Ovary (tissue), 9 donors: Measurements from ENCODE around the gene POLR3E. TPM values are rescaled to one million over a fixed set of nuclear protein-coding genes. Genes with fewer than 3 reads are reported as not detected.

Source experiments
- DNase-seq, 5 donors: peaks; one replicate each; pipeline ENCODE4 v3.0.0-alpha.2; 2019 to 2020
- H3K27ac ChIP-seq, 2 donors: fragments of 200-600 bp; one replicate each; pipeline versions ENCODE4 v1.5.1 to v1.8.0; 2019 to 2022
- H3K27me3 ChIP-seq: fragments of 200-600 bp; one replicate; pipeline ENCODE4 v1.8.0; 2022
- H3K36me3 ChIP-seq: fragments of 200-600 bp; sonication (generic); one replicate; pipeline ENCODE4 v1.5.1; 2019
- H3K4me1 ChIP-seq: one replicate; pipeline ENCODE4 v1.8.1; 2013; ENCODE audit warnings: mild to moderate bottlenecking, moderate library complexity; ENCODE audit not compliant: insufficient read depth
- H3K4me3 ChIP-seq: fragments of 200-600 bp; sonication (generic); one replicate; pipeline ENCODE4 v1.5.1; 2017
- H3K9me3 ChIP-seq, 2 donors: fragments of 200-600 bp in 1 of 2; sonication (generic) in 1 of 2; one replicate each; pipeline versions ENCODE4 v1.5.1 to v1.8.1; 2013 to 2019; ENCODE audit warnings: mild to moderate bottlenecking in 1 of 2, moderate library complexity in 1 of 2
- CTCF ChIP-seq, 3 donors: fragments of 450-650 bp in 2 of 3; fragments of 200-600 bp in 1 of 3; IDR thresholded peaks; one replicate each; pipeline versions ENCODE4 v1.5.1 to v1.8.0; 2016 to 2022; ENCODE audit warnings: antibody characterized with exemption in 3 of 3, mild to moderate bottlenecking in 1 of 3
- EP300 ChIP-seq: sonication (generic); formaldehyde crosslinking; IDR thresholded peaks from one replicate; pipeline ENCODE4 v1.6.1; 2017; ENCODE audit warnings: antibody characterized with exemption
- POLR2A ChIP-seq: fragments of 450-650 bp; IDR thresholded peaks from one replicate; pipeline ENCODE4 v1.6.1; 2017; ENCODE audit warnings: antibody characterized with exemption, mild to moderate bottlenecking, moderate library complexity
- WGBS, 3 donors: extraction: QIAGEN DNeasy Blood & Tissue Kit in 1 of 3; methylation state at CpG; one replicate each; pipeline versions ENCODE4 v1.1.5 to v1.1.7; 2013 to 2017; 5-methylcytosine and 5-hydroxymethylcytosine counted together
- intact Hi-C, 4 donors: fragments of 100-400 bp; cut with DNase I; formaldehyde crosslinking; loops; one replicate each; pipeline versions ENCODE4 v1.11.0 to v1.15.1; 2022 to 2023
- polyA plus RNA-seq, 2 donors: library from polyadenylated mRNA; stranded (reverse); fragments of 200-250 nt in 1 of 2; fragments of 350-450 nt in 1 of 2; fragmentation: Illumina TruSeq in 1 of 2; extraction: RNeasy Lipid Tissue Mini Kit (QIAGEN cat#74804) in 1 of 2; gene quantifications; one replicate each; pipeline ENCODE4 v1.2.3, GENCODE V29; 2013 to 2014
- total RNA-seq, 7 donors: library from RNA; depleted of rRNA in 2 of 7; stranded (reverse); fragments of >200 nt in 2 of 7; fragmentation: NEBNext Ultra II Directional in 3 of 7; extraction: Animal tissue kit (Norgen Biotek cat#: 25700) in 3 of 7; gene quantifications; one replicate each; pipeline versions ENCODE4 v1.1.0 to v1.2.4, GENCODE V29; 2016 to 2023
- donor health status: DM: no; HTN: no; CAD: no; lungs with moderate emphysema.
- donor health status: DM: no; HTN: no; CAD: no.
- donor health status: Bipolar disorder and iron deficiency.
- donor health status: DM: yes; HTN: yes; CAD: no.
- donor health status: DM: no; HTN: no; CAD: no.
- donor health status: DM: yes; HTN: yes; CAD: no.

Gene POLR3E
- total and polyA plus RNA-seq, 9 donors: 18.6 to 57.0 (median 40.8) TPM

DNA sequence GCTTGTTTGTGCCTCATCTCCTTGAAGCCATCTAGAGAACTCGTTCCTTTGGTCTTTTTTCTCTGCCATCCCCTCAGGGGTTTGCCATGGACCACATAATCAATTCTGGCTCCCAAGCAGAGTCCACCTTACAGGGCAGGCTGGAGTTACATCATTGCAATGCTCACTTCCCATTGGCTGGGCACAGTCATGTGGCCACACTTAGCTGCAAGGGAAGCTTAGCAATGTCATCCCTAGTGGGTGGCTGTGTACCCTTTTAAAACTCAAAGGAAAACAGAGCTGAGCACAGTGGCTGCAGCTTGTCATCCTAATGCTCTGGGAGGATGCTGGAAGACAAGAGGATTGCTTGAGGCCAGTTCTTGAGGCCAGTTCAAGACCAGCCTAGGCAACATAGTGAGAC lies 41.9 kb upstream of the POLR3E start:
- TF ChIP-seq EP300 (no peak), POLR2A (no peak), CTCF (IDR thresholded peaks at IDR 0.05) (no peak)
- Histone ChIP-seq H3K27ac (no peak overlapping the region), H3K4me1 (no peaks in the 10 kb centered on the region), H3K4me3 (no peak overlapping the region), H3K36me3 (no peaks in the 10 kb centered on the region), H3K9me3 (peaks cover 0 to 6% of the 10 kb centered on the region in 2 donors), H3K27me3 (no peaks in the 10 kb centered on the region)
- intact Hi-C loops: no loop called here
- no peak for DNase-seq
- WGBS, 3 donors: 88 to 100% (median 98%) methylated on average over 1 of the region's 1 CpG

DNA sequence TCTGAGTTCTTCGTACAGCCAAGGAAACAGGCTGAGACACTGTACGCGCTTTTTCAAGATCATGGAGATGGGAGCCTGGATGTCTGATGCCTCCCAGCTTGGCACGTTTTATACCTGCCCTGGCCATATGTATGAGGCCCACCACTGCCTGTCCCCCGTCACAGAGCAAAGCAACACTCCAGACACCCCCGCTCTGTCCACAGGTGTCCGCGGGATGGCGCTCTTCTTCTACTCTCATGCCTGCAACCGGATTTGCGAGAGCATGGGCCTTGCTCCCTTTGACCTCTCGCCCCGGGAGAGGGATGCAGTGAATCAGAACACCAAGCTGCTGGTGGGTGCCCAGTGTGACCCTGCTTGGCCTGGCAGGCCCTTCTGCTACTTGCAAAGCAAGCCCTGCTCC lies 39.8 kb upstream of the POLR3E start:
- TF ChIP-seq EP300 (no peak), CTCF (IDR thresholded peaks at IDR 0.05) (no peak), POLR2A (no peak)
- no peak for DNase-seq
- Histone ChIP-seq H3K4me3 (no peak overlapping the region), H3K27ac (no peak overlapping the region), H3K27me3 (no peaks in the 10 kb centered on the region), H3K4me1 (no peaks in the 10 kb centered on the region), H3K36me3 (no peaks in the 10 kb centered on the region), H3K9me3 (peaks cover 0 to 6% of the 10 kb centered on the region in 2 donors)
- WGBS, 3 donors: 96 to 98% (median 97%) methylated on average over 13 of the region's 13 CpGs
- intact Hi-C loops: no loop called here

DNA sequence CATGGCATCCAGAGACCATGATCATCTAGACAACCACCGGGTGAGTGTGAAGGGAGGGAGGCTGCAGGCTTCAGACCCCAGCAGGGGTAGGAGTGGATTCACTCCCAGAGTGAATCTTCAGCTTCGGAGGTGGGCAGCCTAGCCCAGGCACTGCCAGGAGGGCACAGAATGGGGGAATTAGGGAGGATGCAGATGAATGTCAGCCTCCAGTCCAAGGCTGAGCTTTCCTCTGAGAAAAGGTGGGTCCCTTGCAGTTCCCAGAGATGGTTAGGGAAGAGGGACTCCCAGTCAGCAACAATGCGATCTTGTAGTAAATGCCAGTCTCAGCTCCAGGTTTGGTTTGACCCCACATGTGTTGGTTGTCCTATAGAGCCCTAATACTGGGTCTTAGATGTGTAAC lies 36.7 kb upstream of the POLR3E start:
- Histone ChIP-seq H3K4me3 (no peak overlapping the region), H3K27ac (no peak overlapping the region), H3K36me3 (no peaks in the 10 kb centered on the region), H3K27me3 (no peaks in the 10 kb centered on the region), H3K9me3 (peaks cover 0 to 2% of the 10 kb centered on the region in 2 donors), H3K4me1 (no peaks in the 10 kb centered on the region)
- no peak for DNase-seq
- WGBS, 3 donors: 97 to 100% (median 99%) methylated on average over 3 of the region's 3 CpGs
- TF ChIP-seq EP300 (no peak), CTCF (IDR thresholded peaks at IDR 0.05) (no peak), POLR2A (no peak)
- intact Hi-C loops: no loop called here

DNA sequence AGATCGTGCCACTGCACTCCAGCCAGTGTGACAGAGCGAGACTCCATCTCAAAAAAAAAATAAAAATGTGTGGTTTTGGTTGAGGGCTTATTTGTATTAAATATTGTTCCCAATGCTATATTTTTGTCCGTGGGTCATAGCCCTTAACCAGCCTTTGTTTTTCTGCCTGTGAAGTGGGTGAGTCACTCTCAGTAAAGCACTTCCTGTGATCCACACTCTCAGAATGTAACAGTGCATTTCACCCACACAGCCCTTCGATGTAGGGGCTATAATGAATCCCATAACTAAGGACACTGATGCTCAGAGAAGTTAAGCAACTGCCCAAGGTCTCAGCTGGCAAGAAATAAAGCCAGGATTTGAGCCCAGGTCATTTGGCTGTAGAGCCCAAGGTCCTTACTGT lies 34.7 kb upstream of the POLR3E start:
- no peaks in the 10 kb centered on the region for H3K4me1 ChIP-seq
- TF ChIP-seq CTCF (IDR thresholded peaks at IDR 0.05) (no peak), EP300 (no peak), POLR2A (no peak)
- H3K27ac ChIP-seq: no peak overlapping the region
- intact Hi-C loops: no loop called here
- H3K4me3 ChIP-seq: no peak overlapping the region
- H3K9me3 ChIP-seq: no peaks in the 10 kb centered on the region
- H3K27me3 ChIP-seq: no peaks in the 10 kb centered on the region
- H3K36me3 ChIP-seq: no peaks in the 10 kb centered on the region
- no peak for DNase-seq
- WGBS, 3 donors: 61 to 92% (median 68%) methylated on average over 4 of the region's 4 CpGs

DNA sequence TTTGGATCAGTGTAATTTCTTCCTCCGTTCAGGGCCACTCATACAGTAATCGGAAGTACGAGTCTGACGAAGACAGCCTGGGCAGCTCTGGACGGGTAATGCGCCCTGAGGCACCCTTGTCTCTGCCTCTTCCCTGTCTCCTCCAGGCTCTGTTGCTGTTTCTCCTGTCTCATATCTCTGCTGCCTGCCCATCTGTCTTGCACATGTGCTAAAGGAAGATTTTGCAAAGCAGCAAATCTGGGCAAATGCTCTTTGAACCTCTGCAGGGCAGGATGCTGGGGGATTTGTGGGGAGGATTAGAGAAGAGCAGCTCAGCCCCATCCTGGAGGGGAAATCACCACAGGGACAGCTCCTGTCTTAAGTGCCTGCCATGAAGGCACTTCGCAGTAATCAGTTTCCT lies 32.4 kb upstream of the POLR3E start:
- intact Hi-C loops: no loop called here
- DNase-seq: no peak
- Histone ChIP-seq H3K4me3 (no peak overlapping the region), H3K36me3 (no peaks in the 10 kb centered on the region), H3K27me3 (no peaks in the 10 kb centered on the region), H3K27ac (no peak overlapping the region), H3K4me1 (no peaks in the 10 kb centered on the region), H3K9me3 (no peaks in the 10 kb centered on the region)
- TF ChIP-seq CTCF (IDR thresholded peaks at IDR 0.05) (no peak), EP300 (no peak), POLR2A (no peak)
- WGBS, 3 donors: 87 to 91% (median 89%) methylated on average over 7 of the region's 7 CpGs
